Astrocyte (in vitro differentiated cells and primary cell): ENCODE measurements around the gene LRRC52.

Experiments
- CTCF ChIP-seq: IDR thresholded peaks from 2 replicates; pipeline ENCODE4 v1.5.1; 2011; ENCODE audit warnings: low read depth, mild to moderate bottlenecking, inconsistent platforms, low read length, moderate library complexity; ENCODE audit not compliant: insufficient read depth
- EZH2 ChIP-seq: IDR thresholded peaks from 2 replicates; pipeline ENCODE4 v1.6.1; 2012; ENCODE audit warnings: mild to moderate bottlenecking, low read length, inconsistent platforms; ENCODE audit not compliant: insufficient read depth

DNA sequence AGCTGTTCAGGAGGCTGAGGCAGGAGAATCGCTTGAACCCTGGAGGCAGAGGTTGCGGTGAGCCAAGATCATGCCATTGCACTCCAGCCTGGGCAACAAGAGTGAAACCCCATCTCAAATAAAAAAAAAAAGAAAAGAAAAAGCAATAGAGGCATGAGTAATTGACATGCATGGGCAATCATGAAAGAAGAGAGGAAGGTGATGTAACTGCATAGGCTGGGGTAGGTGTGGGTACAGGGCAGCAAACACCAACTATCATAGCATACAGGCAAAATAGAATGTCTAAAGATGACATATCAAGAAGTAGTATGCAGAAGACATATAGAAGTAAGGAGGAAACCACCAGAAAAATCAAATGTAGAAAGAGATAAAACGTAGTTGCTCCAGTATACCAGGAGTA, 68.3 kb downstream of the LRRC52 start:
- TF ChIP-seq CTCF (no peak), EZH2 (no peak)
